ENCODE data around the gene CDK14.

Gene CDK14

GRCh38 chr7:91165006-91165845, 569.1 kb downstream of the CDK14 start:
- TF ChIP-seq POLR2AphosphoS5 (IDR thresholded peaks at IDR 0.05; ENCODE audit: low read depth, low read length) (no peak), REST (IDR thresholded peaks at IDR 0.05; ENCODE audit: insufficient read depth in 1 of 2, low read depth in 2 of 2, low read length in 2 of 2) (no peak), FOXP2 (optimal IDR thresholded peaks at IDR 0.05; ENCODE audit: borderline replicate concordance, extremely low read depth, extremely low read length, insufficient read depth) (no peak), SIN3A (IDR thresholded peaks at IDR 0.05; ENCODE audit: borderline replicate concordance, insufficient read depth, low read length) (no peak), TAF1 (IDR thresholded peaks at IDR 0.05; ENCODE audit: borderline replicate concordance, insufficient read depth, low read length) (no peak)

GRCh38 chr7:91165846-91166230, 569.7 kb downstream of the CDK14 start:
- TF ChIP-seq SIN3A (IDR thresholded peaks at IDR 0.05; ENCODE audit: borderline replicate concordance, insufficient read depth, low read length) = no peak
- no peak for TF ChIP-seq FOXP2 (optimal IDR thresholded peaks at IDR 0.05; ENCODE audit: borderline replicate concordance, extremely low read depth, extremely low read length, insufficient read depth)
- TF ChIP-seq POLR2AphosphoS5 (IDR thresholded peaks at IDR 0.05; ENCODE audit: low read depth, low read length) = no peak
- no peak for TF ChIP-seq REST (IDR thresholded peaks at IDR 0.05; ENCODE audit: insufficient read depth in 1 of 2, low read depth in 2 of 2, low read length in 2 of 2)

- TF ChIP-seq FOXP2 (optimal IDR thresholded peaks at IDR 0.05; ENCODE audit: borderline replicate concordance, extremely low read depth, extremely low read length, insufficient read depth) (no peak), TAF1 (IDR thresholded peaks at IDR 0.05; ENCODE audit: borderline replicate concordance, insufficient read depth, low read length) (no peak), SIN3A (IDR thresholded peaks at IDR 0.05; ENCODE audit: borderline replicate concordance, insufficient read depth, low read length) (no peak), REST (IDR thresholded peaks at IDR 0.05; ENCODE audit: insufficient read depth in 1 of 2, low read depth in 2 of 2, low read length in 2 of 2) (no peak), POLR2AphosphoS5 (IDR thresholded peaks at IDR 0.05; ENCODE audit: low read depth, low read length) (no peak)
These were observed 573.0 kb downstream of the CDK14 start for GRCh38 chr7:91168871-91169829.

- no peak for TF ChIP-seq TAF1 (IDR thresholded peaks at IDR 0.05; ENCODE audit: borderline replicate concordance, insufficient read depth, low read length)
- no peak for TF ChIP-seq SIN3A (IDR thresholded peaks at IDR 0.05; ENCODE audit: borderline replicate concordance, insufficient read depth, low read length)
- TF ChIP-seq POLR2AphosphoS5 (IDR thresholded peaks at IDR 0.05; ENCODE audit: low read depth, low read length) = no peak
- no peak for TF ChIP-seq REST (IDR thresholded peaks at IDR 0.05; ENCODE audit: insufficient read depth in 1 of 2, low read depth in 2 of 2, low read length in 2 of 2)
- no peak for TF ChIP-seq FOXP2 (optimal IDR thresholded peaks at IDR 0.05; ENCODE audit: borderline replicate concordance, extremely low read depth, extremely low read length, insufficient read depth)
These were observed 573.7 kb downstream of the CDK14 start for GRCh38 chr7:91169830-91170191.

Data from PFSK-1 (cell line).